Rectal smooth muscle tissue (tissue), 1 donor: ENCODE measurements around the gene GRIK3.

ENCODE experiments used
- H3K27ac ChIP-seq: one replicate; pipeline ENCODE4 v1.7.0; 2013; ENCODE audit warnings: low read depth, low read length, inconsistent platforms
- H3K27me3 ChIP-seq: one replicate; pipeline ENCODE4 v1.7.0; 2013; ENCODE audit warnings: low read length; ENCODE audit not compliant: control insufficient read depth, insufficient read depth
- H3K36me3 ChIP-seq: one replicate; pipeline ENCODE4 v1.7.0; 2013; ENCODE audit warnings: low read length; ENCODE audit not compliant: control insufficient read depth, insufficient read depth
- H3K4me1 ChIP-seq: one replicate; pipeline ENCODE4 v1.7.0; 2013; ENCODE audit warnings: low read length; ENCODE audit not compliant: control insufficient read depth, insufficient read depth
- H3K4me3 ChIP-seq: one replicate; pipeline ENCODE4 v1.7.0; 2013; ENCODE audit warnings: low read length
- H3K9ac ChIP-seq: one replicate; pipeline ENCODE4 v1.7.0; 2013; ENCODE audit warnings: low read length

GRIK3 gene

GRCh38 chr1:36941316-36941978, 92.9 kb downstream of the GRIK3 start:
- H3K36me3 ChIP-seq, result no peaks in the 10 kb centered on the region
- H3K9ac ChIP-seq, result no peak overlapping the region
- no peaks in the 10 kb centered on the region for H3K4me1 ChIP-seq
- no peak overlapping the region for H3K27ac ChIP-seq
- no peaks in the 10 kb centered on the region for H3K27me3 ChIP-seq
- H3K4me3 ChIP-seq, result no peak overlapping the region

- Histone ChIP-seq H3K27me3 (no peaks in the 10 kb centered on the region), H3K27ac (no peak overlapping the region), H3K36me3 (no peaks in the 10 kb centered on the region)
Observed at GRCh38 chr1:36938819-36939218, 95.5 kb downstream of the GRIK3 start.

GRCh38 chr1:36937371-36937770, 96.9 kb downstream of the GRIK3 start:
- H3K27me3 ChIP-seq, result no peaks in the 10 kb centered on the region
- H3K9ac ChIP-seq, result no peak overlapping the region
- no peak overlapping the region for H3K4me3 ChIP-seq

More at GRCh38 chr1:36938819-36939218, 95.5 kb downstream of the GRIK3 start:
- Histone ChIP-seq H3K4me1 (no peaks in the 10 kb centered on the region), H3K9ac (no peak overlapping the region), H3K4me3 (no peak overlapping the region)

GRCh38 chr1:36934061-36934460, 100.3 kb downstream of the GRIK3 start:
- Histone ChIP-seq H3K4me3 (no peak overlapping the region), H3K4me1 (no peaks in the 10 kb centered on the region), H3K36me3 (no peaks in the 10 kb centered on the region), H3K27me3 (no peaks in the 10 kb centered on the region), H3K9ac (no peak overlapping the region), H3K27ac (no peak overlapping the region)

More at GRCh38 chr1:36937371-36937770, 96.9 kb downstream of the GRIK3 start:
- H3K27ac ChIP-seq, result no peak overlapping the region
- H3K36me3 ChIP-seq, result no peaks in the 10 kb centered on the region
- no peaks in the 10 kb centered on the region for H3K4me1 ChIP-seq

- no peak overlapping the region for H3K9ac ChIP-seq
- no peak overlapping the region for H3K27ac ChIP-seq
- no peaks in the 10 kb centered on the region for H3K36me3 ChIP-seq
- H3K4me3 ChIP-seq, result no peak overlapping the region
- H3K27me3 ChIP-seq, result no peaks in the 10 kb centered on the region
- H3K4me1 ChIP-seq, result no peaks in the 10 kb centered on the region
Observed at GRCh38 chr1:36927826-36928225, 106.5 kb downstream of the GRIK3 start.

- Histone ChIP-seq H3K36me3 (no peaks in the 10 kb centered on the region), H3K27me3 (no peaks in the 10 kb centered on the region), H3K4me1 (no peaks in the 10 kb centered on the region), H3K27ac (no peak overlapping the region), H3K9ac (no peak overlapping the region), H3K4me3 (no peak overlapping the region)
Observed at GRCh38 chr1:36925251-36925650, 109.1 kb downstream of the GRIK3 start.

- Histone ChIP-seq H3K4me1 (no peaks in the 10 kb centered on the region), H3K4me3 (no peak overlapping the region), H3K9ac (no peak overlapping the region), H3K27ac (no peak overlapping the region), H3K27me3 (no peaks in the 10 kb centered on the region), H3K36me3 (no peaks in the 10 kb centered on the region)
Observed at GRCh38 chr1:36924282-36924811, 110.0 kb downstream of the GRIK3 start.

GRCh38 chr1:36922593-36923426, 111.5 kb downstream of the GRIK3 start:
- no peaks in the 10 kb centered on the region for H3K4me1 ChIP-seq
- H3K27ac ChIP-seq, result no peak overlapping the region
- no peaks in the 10 kb centered on the region for H3K36me3 ChIP-seq
- H3K4me3 ChIP-seq, result no peak overlapping the region
- no peaks in the 10 kb centered on the region for H3K27me3 ChIP-seq
- H3K9ac ChIP-seq, result no peak overlapping the region

GRCh38 chr1:36922071-36922470, 112.2 kb downstream of the GRIK3 start:
- H3K9ac ChIP-seq, result no peak overlapping the region
- H3K27me3 ChIP-seq, result no peaks in the 10 kb centered on the region
- no peak overlapping the region for H3K27ac ChIP-seq
- no peaks in the 10 kb centered on the region for H3K36me3 ChIP-seq
- no peaks in the 10 kb centered on the region for H3K4me1 ChIP-seq
- no peak overlapping the region for H3K4me3 ChIP-seq

- Histone ChIP-seq H3K4me3 (no peak overlapping the region), H3K27ac (no peak overlapping the region), H3K36me3 (no peaks in the 10 kb centered on the region), H3K9ac (no peak overlapping the region), H3K4me1 (no peaks in the 10 kb centered on the region), H3K27me3 (no peaks in the 10 kb centered on the region)
Observed at GRCh38 chr1:36920801-36921405, 113.4 kb downstream of the GRIK3 start.

GRCh38 chr1:36920371-36920770, 113.9 kb downstream of the GRIK3 start:
- H3K4me3 ChIP-seq, result no peak overlapping the region
- H3K27me3 ChIP-seq, result no peaks in the 10 kb centered on the region
- H3K9ac ChIP-seq, result no peak overlapping the region
- no peaks in the 10 kb centered on the region for H3K4me1 ChIP-seq
- no peak overlapping the region for H3K27ac ChIP-seq
- H3K36me3 ChIP-seq, result no peaks in the 10 kb centered on the region

- Histone ChIP-seq H3K27ac (no peak overlapping the region), H3K9ac (no peak overlapping the region), H3K4me1 (no peaks in the 10 kb centered on the region), H3K36me3 (no peaks in the 10 kb centered on the region), H3K27me3 (no peaks in the 10 kb centered on the region), H3K4me3 (no peak overlapping the region)
Observed at GRCh38 chr1:36919491-36920145, 114.7 kb downstream of the GRIK3 start.
